GM19035 (cell line): ENCODE results near the gene COL24A1.

Experiments used
- ATAC-seq: cut with Tn5 transposase; IDR thresholded peaks from one replicate; pipeline ENCODE4 v1.9.1; 2021; ENCODE audit not compliant: unreplicated experiment

Gene COL24A1

DNA sequence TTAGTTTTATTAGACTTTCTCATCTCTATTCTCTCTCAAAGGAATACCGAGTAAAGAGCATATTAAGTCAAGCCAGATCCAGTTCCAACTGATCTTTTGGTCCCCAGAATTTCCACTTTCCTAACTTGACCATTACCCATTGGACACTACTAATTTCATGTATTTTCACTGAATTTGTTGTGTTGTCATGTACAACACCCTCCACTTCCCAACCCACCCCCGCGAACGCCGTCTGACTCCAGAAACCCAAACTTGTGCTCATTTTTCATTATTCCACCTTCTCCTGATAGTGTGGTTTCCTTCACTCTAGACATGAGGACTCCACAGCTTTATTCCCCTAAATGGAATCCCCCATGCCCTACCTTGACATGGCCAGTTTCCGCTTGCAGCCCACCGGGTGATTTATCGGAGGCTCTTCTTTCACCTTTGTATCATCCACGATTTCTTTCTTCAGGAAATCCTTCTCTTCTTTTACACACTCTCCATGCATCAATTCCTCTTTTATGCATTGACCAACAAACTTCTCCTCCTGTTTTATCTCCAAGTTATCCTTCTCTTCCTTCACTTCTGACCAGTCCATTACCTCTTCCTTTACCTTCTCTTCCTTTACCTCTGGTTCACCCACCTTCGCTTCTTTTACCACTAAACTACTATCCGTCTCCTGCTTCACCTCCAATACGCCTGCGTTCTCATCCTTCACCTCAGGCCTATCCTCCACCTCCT, 449.1 kb downstream of the COL24A1 start:
- no peak for ATAC-seq

DNA sequence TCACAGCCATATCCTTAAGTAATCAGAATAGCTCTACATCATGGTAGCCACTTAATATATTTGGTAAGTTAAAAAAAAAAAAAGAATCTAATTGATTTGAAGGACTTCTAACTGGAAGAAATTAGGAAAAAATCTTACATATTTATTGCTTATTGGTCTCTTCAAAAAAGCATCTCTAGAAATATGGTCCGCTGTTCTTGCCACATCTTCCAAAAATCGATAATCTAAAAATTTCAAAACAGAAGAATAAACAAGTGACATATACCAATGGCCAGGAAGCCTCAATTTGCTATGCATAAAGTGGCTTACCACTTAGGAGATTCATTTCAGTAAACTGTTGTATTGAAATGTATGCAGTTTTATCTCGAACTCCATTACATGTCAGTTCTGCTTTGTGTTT, 450.6 kb downstream of the COL24A1 start:
- ATAC-seq, result no peak

DNA sequence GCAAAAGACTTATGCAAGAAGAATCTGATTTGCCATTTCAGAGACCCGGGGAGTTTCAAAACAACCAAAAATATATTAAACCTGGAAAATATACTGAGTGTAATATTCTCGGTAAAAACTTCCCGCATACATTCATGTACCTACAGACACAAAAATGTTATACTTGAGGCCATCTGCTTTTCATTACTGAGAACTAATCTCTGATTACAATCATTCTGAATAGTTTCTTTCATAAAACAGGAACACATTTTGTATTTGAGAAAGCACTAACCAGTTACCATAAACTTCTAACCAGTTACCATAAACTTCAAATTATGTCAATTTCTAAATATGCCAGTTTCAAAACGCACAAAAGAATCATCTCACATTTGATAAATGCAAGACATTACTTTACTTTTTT, 456.1 kb downstream of the COL24A1 start:
- ATAC-seq, result no peak

DNA sequence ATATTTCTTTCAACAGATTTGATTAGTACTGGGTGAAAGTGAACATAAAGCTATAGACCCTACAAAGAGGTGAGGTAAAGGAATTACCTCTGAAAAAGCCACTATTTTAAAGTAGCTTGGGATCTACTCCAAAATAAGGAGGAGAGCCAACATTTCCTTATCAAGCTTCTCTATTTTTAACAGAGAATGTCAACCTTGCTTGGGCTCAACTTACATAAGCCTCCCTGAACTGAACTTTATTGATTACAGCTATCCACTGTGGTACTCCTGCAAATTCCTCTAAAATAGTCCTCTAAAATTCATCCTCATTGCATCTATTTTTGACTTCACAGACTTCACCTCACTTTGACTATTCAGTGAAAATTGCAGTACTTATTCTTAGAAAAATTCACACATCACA, 458.7 kb downstream of the COL24A1 start:
- no peak for ATAC-seq

GRCh38 chr1:85692730-85693314, 463.8 kb downstream of the COL24A1 start:
- ATAC-seq, result no peak

DNA sequence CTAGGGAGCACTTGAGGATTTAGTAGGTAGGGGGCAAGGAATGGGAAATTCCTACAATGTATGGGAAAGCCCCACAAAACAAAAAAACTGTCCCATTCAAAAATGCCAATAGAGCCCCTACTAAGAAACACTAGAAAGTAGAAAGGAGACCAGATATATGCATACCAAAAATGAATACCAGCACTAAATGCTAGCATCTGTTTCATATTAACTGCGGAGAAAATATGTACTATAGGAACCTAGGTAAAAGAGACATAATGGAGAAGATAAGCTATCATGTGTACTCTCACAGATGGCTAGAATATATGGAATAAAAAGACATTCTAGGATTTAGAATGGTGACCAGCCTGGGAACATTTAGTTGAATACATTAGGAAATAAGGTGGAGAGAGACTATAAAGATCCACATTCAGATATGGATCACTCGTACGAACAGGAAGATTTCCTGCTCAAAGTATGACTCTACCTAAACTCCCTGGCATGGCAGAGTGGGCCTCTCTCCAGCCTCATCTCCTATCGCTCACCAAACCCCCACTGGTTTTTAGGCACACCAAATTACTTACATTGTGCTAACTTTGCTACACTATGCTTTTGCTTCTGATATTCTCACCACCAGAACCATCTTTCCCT, 466.7 kb downstream of the COL24A1 start:
- ATAC-seq, result no peak

DNA sequence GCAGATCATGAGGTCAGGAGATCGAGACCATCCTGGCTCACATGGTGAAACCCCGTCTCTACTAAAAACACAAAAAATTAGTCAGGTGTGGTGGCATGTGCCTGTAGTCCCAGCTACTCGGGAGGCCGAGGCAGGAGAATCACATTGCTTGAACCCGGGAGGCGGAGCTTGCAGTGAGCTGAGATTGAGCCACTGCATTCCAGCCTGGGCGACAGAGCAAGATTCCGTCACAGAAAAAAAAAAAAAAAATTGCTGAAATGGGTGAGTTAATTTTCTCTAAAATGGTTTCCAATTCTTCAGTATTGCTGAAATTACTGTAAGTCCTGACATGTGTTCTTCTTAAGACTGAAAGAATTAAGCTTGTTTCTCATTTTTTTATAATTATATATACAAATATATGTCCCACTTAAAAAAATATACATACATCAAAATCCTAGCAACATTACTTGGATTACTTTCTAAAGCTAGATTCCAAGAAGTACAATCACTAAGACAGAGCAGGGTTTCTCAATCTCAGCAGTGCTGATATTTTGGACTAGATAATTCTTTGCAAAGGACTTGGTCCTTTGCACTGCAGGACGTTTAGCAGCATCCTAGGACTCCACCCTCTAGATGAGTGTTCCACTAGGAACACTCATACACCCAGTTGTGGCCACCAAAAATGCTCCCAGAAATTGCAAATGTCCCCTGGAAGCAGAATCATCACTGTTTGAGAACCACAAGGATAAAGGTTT, 473.1 kb downstream of the COL24A1 start:
- no peak for ATAC-seq

GRCh38 chr1:85681087-85681486, 475.5 kb downstream of the COL24A1 start:
- ATAC-seq, result no peak
